DND-41 (cell line): ENCODE data around the gene PRKCZ.

Experiments used
- ATAC-seq: fragments of 200-7000 bp; cut with Tn5 transposase; 3 replicates; pipeline ENCODE4 v1.9.1; 2021; ENCODE audit warnings: low read depth; ENCODE audit not compliant: insufficient read depth
- DNase-seq: peaks from one replicate; pipeline ENCODE4 v3.0.0-alpha.2; 2020
- H2AFZ ChIP-seq: 2 replicates; pipeline ENCODE4 v1.6.0; 2012; ENCODE audit warnings: low read depth, low read length
- H3K27ac ChIP-seq: 2 replicates; pipeline ENCODE4 v1.5.1; 2012; ENCODE audit warnings: low read length, inconsistent platforms
- H3K27me3 ChIP-seq: fragments of 200-600 bp; sonication (generic); 2 replicates; pipeline ENCODE4 v1.6.0; 2012; ENCODE audit warnings: low read length, mild to moderate bottlenecking, inconsistent platforms; ENCODE audit not compliant: insufficient read depth, poor library complexity
- H3K36me3 ChIP-seq: 2 replicates; pipeline ENCODE4 v1.5.1; 2012; ENCODE audit warnings: low read length, inconsistent platforms; ENCODE audit not compliant: insufficient read depth
- H3K4me1 ChIP-seq: 2 replicates; pipeline ENCODE4 v1.5.1; 2012; ENCODE audit warnings: mild to moderate bottlenecking, low read length; ENCODE audit not compliant: insufficient read depth
- H3K4me2 ChIP-seq: 2 replicates; pipeline ENCODE4 v1.6.0; 2012; ENCODE audit warnings: mild to moderate bottlenecking, moderate library complexity, low read length, inconsistent platforms; ENCODE audit not compliant: insufficient read depth
- H3K4me3 ChIP-seq, 2 experiments: fragments of 200-600 bp in 1 of 2; shearing (Covaris generic) in 1 of 2; 2 replicates each; pipeline ENCODE4 v1.5.1; 2012 to 2016; ENCODE audit warnings: inconsistent platforms in 2 of 2, low read length in 2 of 2, mild to moderate bottlenecking in 2 of 2, low read depth in 1 of 2, moderate library complexity in 1 of 2
- H3K79me2 ChIP-seq: 2 replicates; pipeline ENCODE4 v1.6.0; 2012; ENCODE audit warnings: low read length, inconsistent platforms; ENCODE audit not compliant: insufficient read depth
- H3K9ac ChIP-seq: 2 replicates; pipeline ENCODE4 v1.6.0; 2012; ENCODE audit warnings: low read depth, mild to moderate bottlenecking, inconsistent platforms, low read length, moderate library complexity
- H3K9me3 ChIP-seq: 2 replicates; pipeline ENCODE4 v1.5.1; 2012; ENCODE audit warnings: low read length, moderate library complexity, mild to moderate bottlenecking, inconsistent platforms; ENCODE audit not compliant: insufficient read depth, severe bottlenecking
- H4K20me1 ChIP-seq: 2 replicates; pipeline ENCODE4 v1.6.0; 2012; ENCODE audit warnings: low read length; ENCODE audit not compliant: insufficient read depth
- EZH2 ChIP-seq: IDR thresholded peaks from 3 replicates; pipeline ENCODE4 v1.6.1; 2012; ENCODE audit warnings: borderline replicate concordance, low read depth, mild to moderate bottlenecking, moderate library complexity, low read length, inconsistent platforms; ENCODE audit not compliant: severe bottlenecking
- TF ChIP-seq, protein P1 (sequence below): IDR thresholded peaks from 2 replicates; pipeline ENCODE4 v1.5.1; 2012; ENCODE audit warnings: borderline replicate concordance, low read length, moderate library complexity, mild to moderate bottlenecking; ENCODE audit not compliant: poor library complexity, severe bottlenecking; ENCODE audit errors: extremely low read depth

PRKCZ gene

DNA sequence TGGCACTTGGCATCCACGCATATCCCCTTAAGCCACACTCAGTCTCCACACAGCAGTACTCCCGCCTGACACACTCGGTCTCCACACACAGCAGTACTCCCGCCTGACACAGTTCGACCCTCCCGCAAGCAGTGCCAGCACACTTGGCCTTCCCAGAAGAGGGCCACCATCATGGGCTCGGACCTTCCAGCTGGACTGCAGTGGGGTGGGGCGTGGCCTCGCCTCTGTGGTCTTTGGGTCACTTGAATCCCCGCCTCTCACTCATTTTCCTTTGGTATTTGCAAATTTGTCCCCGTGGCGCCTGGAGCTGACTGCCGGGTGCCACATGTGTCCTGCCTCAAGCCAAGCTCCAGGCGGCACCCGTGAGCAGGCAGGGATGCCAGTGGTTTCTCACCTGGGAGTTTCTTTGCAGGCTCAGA, 80.7 kb downstream of the PRKCZ start:
- Histone ChIP-seq H3K36me3 (no peaks in the 10 kb centered on the region), H3K79me2 (no peaks in the 10 kb centered on the region), H3K4me2 (no peak overlapping the region)

DNA sequence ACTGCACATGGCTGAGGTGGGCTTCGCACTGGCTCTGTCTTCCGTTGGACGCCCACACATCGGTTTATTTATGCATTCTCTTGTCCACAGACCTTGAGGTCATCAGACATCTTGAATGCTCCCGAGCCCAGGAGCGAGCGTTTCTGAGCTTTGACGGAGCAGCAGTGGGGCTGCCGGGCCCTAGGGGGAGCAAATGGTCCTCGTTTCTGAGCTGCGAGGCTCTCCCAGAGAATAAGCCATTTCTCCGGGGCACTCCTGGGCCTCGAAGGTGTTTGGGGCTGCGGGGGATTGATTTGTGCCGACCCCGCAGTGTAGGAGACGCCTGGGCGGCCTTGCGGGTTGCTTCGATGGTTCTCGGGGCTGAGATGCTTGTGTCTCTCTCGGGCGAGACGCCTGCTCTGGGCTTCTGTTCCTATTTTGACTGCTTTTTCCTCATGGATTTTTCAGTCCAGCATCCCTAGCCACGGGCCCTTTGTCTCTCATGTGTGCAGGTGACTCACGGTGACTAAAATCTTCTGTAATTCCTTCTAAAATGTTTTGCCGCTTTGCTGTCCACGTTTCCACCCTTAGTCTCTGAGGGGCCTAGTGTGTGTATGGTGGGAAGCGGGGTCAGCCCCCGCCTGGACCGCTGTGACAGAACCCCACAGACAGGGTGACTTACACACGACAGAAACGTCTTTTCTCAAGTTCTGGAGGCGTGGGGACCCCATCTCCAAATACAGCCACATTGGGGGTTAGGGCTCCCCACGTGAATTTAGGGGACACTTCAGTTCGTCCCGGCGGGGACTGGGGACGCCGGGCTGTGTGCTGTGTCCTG, 82.2 kb downstream of the PRKCZ start:
- no peaks in the 10 kb centered on the region for H3K9me3 ChIP-seq
- H3K79me2 ChIP-seq, result no peaks in the 10 kb centered on the region
- TF ChIP-seq, protein P1, sequence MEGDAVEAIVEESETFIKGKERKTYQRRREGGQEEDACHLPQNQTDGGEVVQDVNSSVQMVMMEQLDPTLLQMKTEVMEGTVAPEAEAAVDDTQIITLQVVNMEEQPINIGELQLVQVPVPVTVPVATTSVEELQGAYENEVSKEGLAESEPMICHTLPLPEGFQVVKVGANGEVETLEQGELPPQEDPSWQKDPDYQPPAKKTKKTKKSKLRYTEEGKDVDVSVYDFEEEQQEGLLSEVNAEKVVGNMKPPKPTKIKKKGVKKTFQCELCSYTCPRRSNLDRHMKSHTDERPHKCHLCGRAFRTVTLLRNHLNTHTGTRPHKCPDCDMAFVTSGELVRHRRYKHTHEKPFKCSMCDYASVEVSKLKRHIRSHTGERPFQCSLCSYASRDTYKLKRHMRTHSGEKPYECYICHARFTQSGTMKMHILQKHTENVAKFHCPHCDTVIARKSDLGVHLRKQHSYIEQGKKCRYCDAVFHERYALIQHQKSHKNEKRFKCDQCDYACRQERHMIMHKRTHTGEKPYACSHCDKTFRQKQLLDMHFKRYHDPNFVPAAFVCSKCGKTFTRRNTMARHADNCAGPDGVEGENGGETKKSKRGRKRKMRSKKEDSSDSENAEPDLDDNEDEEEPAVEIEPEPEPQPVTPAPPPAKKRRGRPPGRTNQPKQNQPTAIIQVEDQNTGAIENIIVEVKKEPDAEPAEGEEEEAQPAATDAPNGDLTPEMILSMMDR, result peak; percentile 25
- TF ChIP-seq EZH2, result no peak
- H4K20me1 ChIP-seq, result peaks cover 9% of the 10 kb centered on the region; the same call in 1 of the 2 replicates
- H3K4me2 ChIP-seq, result peak overlapping the region; percentile 69
- H3K27me3 ChIP-seq, result peaks cover 6% of the 10 kb centered on the region
- no peak for ATAC-seq
- H3K9ac ChIP-seq, result peak overlapping the region; percentile 8; the same call in 1 of the 2 replicates
- H3K4me3 ChIP-seq, result peak overlapping the region in 1 of 2 experiments; percentile 49; a peak in 2 of 4 replicates
- H3K36me3 ChIP-seq, result no peaks in the 10 kb centered on the region
- H3K4me1 ChIP-seq, result peaks cover 14% of the 10 kb centered on the region
- H2AFZ ChIP-seq, result 0 out of 2 replicates have a peak overlapping the region, but pooled peaks have one; percentile 19
- H3K27ac ChIP-seq, result no peak overlapping the region
- DNase-seq, result no peak

More for the DNA sequence above, 80.7 kb downstream of the PRKCZ start:
- H4K20me1 ChIP-seq, result 0 out of 2 replicates have a peak, but pooled peaks cover 6% of the 10 kb centered on the region
- H3K9ac ChIP-seq, result no peak overlapping the region
- ATAC-seq (no peak), DNase-seq (no peak)
- no peak overlapping the region for H3K27ac ChIP-seq
- TF ChIP-seq, protein P1, result no peak
- TF ChIP-seq EZH2, result no peak
- no peak overlapping the region for H2AFZ ChIP-seq
- no peaks in the 10 kb centered on the region for H3K9me3 ChIP-seq
- peaks cover 9% of the 10 kb centered on the region for H3K27me3 ChIP-seq
- H3K4me3 ChIP-seq, result no peak overlapping the region
- H3K4me1 ChIP-seq, result peaks cover 21% of the 10 kb centered on the region

DNA sequence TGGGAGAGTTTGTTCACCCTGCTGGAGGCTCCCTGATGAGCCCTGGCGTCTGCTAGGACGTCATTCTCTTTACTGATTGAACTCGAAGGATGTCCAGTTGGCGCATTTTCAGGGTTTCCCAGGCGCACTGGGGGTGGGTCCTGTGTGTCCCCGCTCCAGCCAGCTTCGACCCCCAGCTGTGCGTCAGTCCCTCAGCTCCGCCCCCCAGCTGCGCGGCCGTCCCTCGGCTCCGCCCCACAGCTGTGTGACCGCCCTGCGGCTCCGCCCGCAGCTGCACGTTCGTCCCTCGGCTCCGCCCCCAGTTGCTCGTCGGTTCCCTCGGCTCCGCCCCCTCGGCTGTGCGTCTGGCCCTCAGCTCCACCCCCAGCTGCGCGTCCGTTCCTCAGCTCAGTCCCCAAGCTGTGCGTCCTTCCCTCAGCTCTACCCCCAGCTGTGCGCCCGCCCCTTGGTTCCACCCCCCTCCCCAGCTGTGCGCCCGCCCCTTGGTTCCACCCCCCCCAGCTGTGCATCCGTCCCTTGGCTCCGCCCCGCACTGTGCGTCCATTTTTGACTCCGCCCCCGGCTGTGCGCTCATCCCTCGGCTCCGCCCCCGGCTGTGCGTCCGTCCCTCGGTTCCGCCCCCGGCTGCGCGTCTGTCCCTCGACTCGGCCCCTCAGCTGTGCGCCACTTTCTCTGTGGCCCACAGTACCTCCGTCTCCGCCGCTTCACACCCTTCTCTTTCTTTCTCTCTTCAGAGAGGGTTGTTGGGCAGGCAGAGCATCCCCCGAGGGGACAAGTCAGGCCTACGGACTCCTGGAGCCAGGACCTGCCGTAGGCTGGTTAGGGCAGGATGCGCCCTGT, 83.0 kb downstream of the PRKCZ start:
- no peak overlapping the region for H3K27ac ChIP-seq
- DNase-seq, result peak; percentile 91

More for the DNA sequence above, 83.0 kb downstream of the PRKCZ start:
- H3K9me3 ChIP-seq, result no peaks in the 10 kb centered on the region
- H3K36me3 ChIP-seq, result no peaks in the 10 kb centered on the region
- H3K79me2 ChIP-seq, result no peaks in the 10 kb centered on the region
- peaks cover 8% of the 10 kb centered on the region for H3K27me3 ChIP-seq
- ATAC-seq, result peak; percentile 90
- TF ChIP-seq EZH2, result no peak
- TF ChIP-seq, protein P1, result no peak
- H3K4me3 ChIP-seq, result peak overlapping the region in 1 of 2 experiments; percentile 49; a peak in 2 of 4 replicates
- 0 out of 2 replicates have a peak overlapping the region, but pooled peaks have one; percentile 19 for H2AFZ ChIP-seq
- peak overlapping the region; percentile 69 for H3K4me2 ChIP-seq
- H3K4me1 ChIP-seq, result peaks cover 14% of the 10 kb centered on the region
- H4K20me1 ChIP-seq, result peaks cover 6% of the 10 kb centered on the region; the same call in 1 of the 2 replicates
- H3K9ac ChIP-seq, result no peak overlapping the region; the same call in 1 of the 2 replicates
